C1 segment of cervical spinal cord (tissue), 14 donors: ENCODE results near the gene DIP2A.
"Not testable (repeated sequence)": the region's sequence is repeated elsewhere in the genome, so short reads cannot be mapped to it uniquely, and the experiment has no call there.

Experiments used
- DNase-seq, 14 donors: peaks; one replicate each; lab custom pipeline; 2025; lab: John Stamatoyannopoulos, UW

The DIP2A gene

GRCh38 chr21:46556802-46557201 lies 98.1 kb downstream of the DIP2A start:
- DNase-seq = no peak

GRCh38 chr21:46557469-46557868 lies 98.8 kb downstream of the DIP2A start:
- DNase-seq = no peak

GRCh38 chr21:46557919-46558392 lies 99.3 kb downstream of the DIP2A start:
- DNase-seq = no peak

GRCh38 chr21:46559291-46559983 lies 100.7 kb downstream of the DIP2A start:
- no peak for DNase-seq

- no peak for DNase-seq
Observed at GRCh38 chr21:46560568-46561444, 102.1 kb downstream of the DIP2A start.

GRCh38 chr21:46561445-46562090 lies 102.9 kb downstream of the DIP2A start:
- DNase-seq = no peak

GRCh38 chr21:46562472-46562871 lies 103.8 kb downstream of the DIP2A start:
- no peak for DNase-seq

GRCh38 chr21:46562964-46563607 lies 104.4 kb downstream of the DIP2A start:
- DNase-seq = no peak

GRCh38 chr21:46564391-46564790 lies 105.7 kb downstream of the DIP2A start:
- DNase-seq = no peak

- DNase-seq = no peak
Observed at GRCh38 chr21:46567348-46567747, 108.7 kb downstream of the DIP2A start.

GRCh38 chr21:46568562-46568961 lies 109.9 kb downstream of the DIP2A start:
- no peak for DNase-seq

GRCh38 chr21:46569081-46569480 lies 110.4 kb downstream of the DIP2A start:
- no peak for DNase-seq

- DNase-seq = no peak
Observed at GRCh38 chr21:46570119-46570518, 111.4 kb downstream of the DIP2A start.

- no peak for DNase-seq
Observed at GRCh38 chr21:46570631-46571030, 111.9 kb downstream of the DIP2A start.

GRCh38 chr21:46572850-46573249 lies 114.2 kb downstream of the DIP2A start:
- no peak for DNase-seq

- not testable (repeated sequence) for DNase-seq
Observed at GRCh38 chr21:46577786-46578185, 119.1 kb downstream of the DIP2A start.

GRCh38 chr21:46579394-46579793 lies 120.7 kb downstream of the DIP2A start:
- not testable (repeated sequence) for DNase-seq

- DNase-seq = no peak
Observed at GRCh38 chr21:46581780-46582307, 123.2 kb downstream of the DIP2A start.

- DNase-seq = no peak
Observed at GRCh38 chr21:46585191-46585953, 126.7 kb downstream of the DIP2A start.

- DNase-seq = no peak
Observed at GRCh38 chr21:46594276-46594675, 135.6 kb downstream of the DIP2A start.

GRCh38 chr21:46596201-46596600 lies 137.5 kb downstream of the DIP2A start:
- DNase-seq = peak in 1 of 14 donors; percentile 41
